ENCODE data around the gene SPATA4. TPM values are rescaled to one million over a fixed set of nuclear protein-coding genes. Genes with fewer than 3 reads are reported as not detected.

The SPATA4 gene
- total RNA-seq, 1 donor from 2014 or later, result 0.82 TPM

GRCh38 chr4:176191974-176192373 is 3.4 kb downstream of the SPATA4 start:
- no peak for DNase-seq (ENCODE audit: low spot score in 2 of 2)
- no peak for FAIRE-seq

- no peak for FAIRE-seq
- no peak for DNase-seq (ENCODE audit: low spot score in 2 of 2)
Observed at GRCh38 chr4:176189891-176190795, 5.2 kb downstream of the SPATA4 start.

- no peak for FAIRE-seq
- no peak for DNase-seq (ENCODE audit: low spot score in 2 of 2)
Observed at GRCh38 chr4:176188654-176189053, 6.7 kb downstream of the SPATA4 start.

GRCh38 chr4:176187624-176188023 is 7.8 kb downstream of the SPATA4 start:
- DNase-seq (ENCODE audit: low spot score in 2 of 2) (no peak), FAIRE-seq (no peak)

GRCh38 chr4:176186671-176187395 is 8.6 kb downstream of the SPATA4 start:
- FAIRE-seq (no peak), DNase-seq (ENCODE audit: low spot score in 2 of 2) (no peak)

- no peak for FAIRE-seq
Observed at GRCh38 chr4:176186067-176186466, 9.3 kb downstream of the SPATA4 start.

GRCh38 chr4:176185051-176185450 is 10.3 kb downstream of the SPATA4 start:
- no peak for FAIRE-seq

More at GRCh38 chr4:176186067-176186466, 9.3 kb downstream of the SPATA4 start:
- DNase-seq (ENCODE audit: low spot score in 2 of 2), result no peak

GRCh38 chr4:176163041-176163440 is 32.3 kb downstream of the SPATA4 start:
- no peak for FAIRE-seq
- no peak for DNase-seq (ENCODE audit: low spot score in 2 of 2)

More at GRCh38 chr4:176185051-176185450, 10.3 kb downstream of the SPATA4 start:
- DNase-seq (ENCODE audit: low spot score in 2 of 2), result no peak

GRCh38 chr4:176156656-176157055 is 38.7 kb downstream of the SPATA4 start:
- DNase-seq (ENCODE audit: low spot score in 2 of 2) (no peak), FAIRE-seq (no peak)

- FAIRE-seq, result no peak
- DNase-seq (ENCODE audit: low spot score in 2 of 2), result no peak
Observed at GRCh38 chr4:176153124-176153523, 42.3 kb downstream of the SPATA4 start.

- no peak for DNase-seq (ENCODE audit: low spot score in 2 of 2)
Observed at GRCh38 chr4:176150704-176151103, 44.7 kb downstream of the SPATA4 start.

GRCh38 chr4:176150356-176150682 is 45.1 kb downstream of the SPATA4 start:
- FAIRE-seq, result peak; percentile 43
- peak in 1 of 2 donors; percentile 2 for DNase-seq (ENCODE audit: low spot score in 2 of 2)

More at GRCh38 chr4:176150704-176151103, 44.7 kb downstream of the SPATA4 start:
- FAIRE-seq, result no peak

- no peak for FAIRE-seq
- DNase-seq (ENCODE audit: low spot score in 2 of 2), result no peak
Observed at GRCh38 chr4:176149680-176150355, 45.6 kb downstream of the SPATA4 start.

GRCh38 chr4:176142253-176142652 is 53.1 kb downstream of the SPATA4 start:
- DNase-seq (ENCODE audit: low spot score in 2 of 2), result no peak
- FAIRE-seq, result no peak

- no peak for FAIRE-seq
Observed at GRCh38 chr4:176139518-176139917, 55.9 kb downstream of the SPATA4 start.

GRCh38 chr4:176137631-176138030 is 57.8 kb downstream of the SPATA4 start:
- FAIRE-seq, result peak; percentile 64

More at GRCh38 chr4:176139518-176139917, 55.9 kb downstream of the SPATA4 start:
- DNase-seq (ENCODE audit: low spot score in 2 of 2), result no peak

GRCh38 chr4:176134670-176135069 is 60.7 kb downstream of the SPATA4 start:
- FAIRE-seq, result no peak

More at GRCh38 chr4:176137631-176138030, 57.8 kb downstream of the SPATA4 start:
- no peak for DNase-seq (ENCODE audit: low spot score in 2 of 2)

More at GRCh38 chr4:176134670-176135069, 60.7 kb downstream of the SPATA4 start:
- DNase-seq (ENCODE audit: low spot score in 2 of 2), result no peak
